Nephron progenitor cell (in vitro differentiated cells): ENCODE results near the gene ABHD16B.

Experiments
- DNase-seq: peaks from one replicate; pipeline ENCODE4 v3.0.0; 2021
- H3K27ac Mint-ChIP-seq: 2 replicates; pipeline ENCODE4 v1.8.0; 2021; ENCODE audit warnings: mild to moderate bottlenecking, moderate library complexity, mixed read lengths
- H3K27me3 Mint-ChIP-seq: 2 replicates; pipeline ENCODE4 v1.8.0; 2021; ENCODE audit warnings: mild to moderate bottlenecking, low read depth, mixed read lengths; ENCODE audit not compliant: poor library complexity
- H3K36me3 Mint-ChIP-seq: 2 replicates; pipeline ENCODE4 v1.8.0; 2021; ENCODE audit warnings: low read depth, mixed read lengths
- H3K4me1 Mint-ChIP-seq: 2 replicates; pipeline ENCODE4 v1.8.0; 2021; ENCODE audit warnings: mixed read lengths
- H3K4me3 Mint-ChIP-seq: 2 replicates; pipeline ENCODE4 v1.8.0; 2021; ENCODE audit warnings: mild to moderate bottlenecking, moderate library complexity, mixed read lengths
- H3K9me3 Mint-ChIP-seq: 2 replicates; pipeline ENCODE4 v1.8.0; 2021; ENCODE audit warnings: mild to moderate bottlenecking, moderate library complexity, mixed read lengths
- TF ChIP-seq, protein P1 (sequence below): fragments of 200-600 bp; sonication (generic); IDR thresholded peaks from 2 replicates; pipeline ENCODE4 v1.5.0; 2021; ENCODE audit warnings: antibody characterized with exemption

ABHD16B gene

DNA sequence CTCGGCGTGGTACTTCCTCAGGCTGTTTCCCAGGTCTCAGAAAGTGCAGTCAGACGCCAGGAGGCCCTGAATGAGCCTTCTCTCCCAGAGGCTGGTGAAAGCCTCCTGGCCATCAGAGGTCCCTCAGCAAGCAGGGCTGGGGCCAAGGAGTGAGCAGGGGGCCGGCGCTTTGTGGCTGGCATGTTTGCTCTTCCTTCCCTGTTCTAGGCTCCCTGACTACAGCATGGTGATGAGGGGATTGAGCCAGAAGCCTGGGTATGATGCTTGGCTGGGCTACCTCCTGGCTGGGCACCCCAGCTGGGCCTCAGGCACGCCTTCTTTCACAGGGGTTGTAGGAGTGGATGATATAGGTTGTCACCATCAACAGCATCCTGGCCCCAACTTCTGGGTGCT lies 21.9 kb downstream of the ABHD16B start:
- peaks cover 3% of the 10 kb centered on the region for H3K27me3 Mint-ChIP-seq
- H3K36me3 Mint-ChIP-seq, result peaks cover 19% of the 10 kb centered on the region
- H3K27ac Mint-ChIP-seq, result no peak overlapping the region
- no peaks in the 10 kb centered on the region for H3K4me1 Mint-ChIP-seq
- H3K9me3 Mint-ChIP-seq, result no peaks in the 10 kb centered on the region
- DNase-seq, result no peak
- no peak overlapping the region for H3K4me3 Mint-ChIP-seq
- TF ChIP-seq, protein P1, sequence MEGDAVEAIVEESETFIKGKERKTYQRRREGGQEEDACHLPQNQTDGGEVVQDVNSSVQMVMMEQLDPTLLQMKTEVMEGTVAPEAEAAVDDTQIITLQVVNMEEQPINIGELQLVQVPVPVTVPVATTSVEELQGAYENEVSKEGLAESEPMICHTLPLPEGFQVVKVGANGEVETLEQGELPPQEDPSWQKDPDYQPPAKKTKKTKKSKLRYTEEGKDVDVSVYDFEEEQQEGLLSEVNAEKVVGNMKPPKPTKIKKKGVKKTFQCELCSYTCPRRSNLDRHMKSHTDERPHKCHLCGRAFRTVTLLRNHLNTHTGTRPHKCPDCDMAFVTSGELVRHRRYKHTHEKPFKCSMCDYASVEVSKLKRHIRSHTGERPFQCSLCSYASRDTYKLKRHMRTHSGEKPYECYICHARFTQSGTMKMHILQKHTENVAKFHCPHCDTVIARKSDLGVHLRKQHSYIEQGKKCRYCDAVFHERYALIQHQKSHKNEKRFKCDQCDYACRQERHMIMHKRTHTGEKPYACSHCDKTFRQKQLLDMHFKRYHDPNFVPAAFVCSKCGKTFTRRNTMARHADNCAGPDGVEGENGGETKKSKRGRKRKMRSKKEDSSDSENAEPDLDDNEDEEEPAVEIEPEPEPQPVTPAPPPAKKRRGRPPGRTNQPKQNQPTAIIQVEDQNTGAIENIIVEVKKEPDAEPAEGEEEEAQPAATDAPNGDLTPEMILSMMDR, result no peak

DNA sequence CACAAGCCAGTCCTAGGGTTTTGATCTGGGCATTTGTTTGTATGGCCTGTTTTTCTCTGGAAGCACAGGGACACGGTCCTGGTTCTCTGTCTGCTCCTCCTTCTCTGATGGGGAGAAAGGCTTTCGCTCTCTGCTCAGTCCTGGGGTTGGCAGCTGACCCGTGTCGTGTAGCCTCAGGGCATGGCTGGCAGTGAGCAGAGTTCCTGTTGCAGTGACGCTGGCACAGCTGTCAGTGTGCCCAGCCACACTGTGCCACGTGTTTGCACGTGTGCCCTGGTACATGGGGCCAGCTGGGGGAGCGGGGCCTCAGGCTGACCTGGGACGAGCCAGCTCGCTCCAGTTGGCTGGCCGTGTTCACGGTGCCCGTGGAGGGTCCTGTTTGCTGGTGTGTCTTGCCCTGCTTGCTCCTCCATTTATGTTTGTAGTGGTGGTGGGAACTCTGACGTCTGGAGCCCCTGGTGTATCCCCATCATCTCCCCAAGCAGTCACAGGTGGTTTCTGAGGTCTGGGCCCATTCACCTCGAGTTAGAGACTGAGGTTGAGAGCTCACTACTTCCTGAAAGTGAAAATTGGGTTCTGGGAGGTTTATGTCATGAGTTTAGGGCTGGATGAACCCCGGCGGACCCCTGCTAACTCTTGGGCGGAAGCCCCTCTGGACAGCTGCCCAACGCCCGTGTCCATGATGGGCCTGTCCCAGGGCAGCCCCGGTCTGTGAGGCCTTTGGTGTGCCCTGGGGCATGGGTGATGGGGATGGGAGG lies 23.4 kb downstream of the ABHD16B start:
- H3K27ac Mint-ChIP-seq, result no peak overlapping the region
- H3K9me3 Mint-ChIP-seq, result no peaks in the 10 kb centered on the region
- peaks cover 23% of the 10 kb centered on the region for H3K36me3 Mint-ChIP-seq
- no peak for DNase-seq
- H3K4me3 Mint-ChIP-seq, result no peak overlapping the region
- H3K27me3 Mint-ChIP-seq, result peaks cover 3% of the 10 kb centered on the region
- TF ChIP-seq, protein P1, result no peak
- H3K4me1 Mint-ChIP-seq, result no peaks in the 10 kb centered on the region

- Mint-ChIP-seq H3K27me3 (peaks cover 3% of the 10 kb centered on the region), H3K27ac (no peak overlapping the region), H3K4me3 (no peak overlapping the region), H3K36me3 (peaks cover 30% of the 10 kb centered on the region), H3K4me1 (no peaks in the 10 kb centered on the region), H3K9me3 (no peaks in the 10 kb centered on the region)
- TF ChIP-seq, protein P1, result no peak
- no peak for DNase-seq
Observed at GRCh38 chr20:63885264-63886053, 24.2 kb downstream of the ABHD16B start.

- Mint-ChIP-seq H3K4me3 (no peak overlapping the region), H3K27me3 (peaks cover 3% of the 10 kb centered on the region), H3K9me3 (no peaks in the 10 kb centered on the region), H3K36me3 (peaks cover 33% of the 10 kb centered on the region), H3K4me1 (no peaks in the 10 kb centered on the region), H3K27ac (no peak overlapping the region)
- DNase-seq, result no peak
- TF ChIP-seq, protein P1, result no peak
Observed at GRCh38 chr20:63886054-63886419, 24.7 kb downstream of the ABHD16B start.

- Mint-ChIP-seq H3K36me3 (peaks cover 40% of the 10 kb centered on the region), H3K4me3 (no peak overlapping the region), H3K27me3 (peaks cover 3% of the 10 kb centered on the region), H3K4me1 (no peaks in the 10 kb centered on the region), H3K9me3 (no peaks in the 10 kb centered on the region), H3K27ac (peak overlapping the region; percentile 79)
- TF ChIP-seq, protein P1, result no peak
- no peak for DNase-seq
Observed at GRCh38 chr20:63886921-63887320, 25.6 kb downstream of the ABHD16B start.
